Measurements from ENCODE around the gene UBE2D1.

UBE2D1 gene

GRCh38 chr10:58311026-58311425 is 23.8 kb upstream of the UBE2D1 start:
- H3K4me2 ChIP-seq (ENCODE audit: low read length), result no peak overlapping the region
- H3K4me1 ChIP-seq (ENCODE audit: control insufficient read depth, low read length), result no peaks in the 10 kb centered on the region
- H3K36me3 ChIP-seq (ENCODE audit: control insufficient read depth, low read length), result no peaks in the 10 kb centered on the region
- H3F3A ChIP-seq (ENCODE audit: control insufficient read depth, insufficient read depth), result no peaks in the 10 kb centered on the region
- peaks cover 6% of the 10 kb centered on the region for H3K27me3 ChIP-seq (ENCODE audit: control insufficient read depth, low read length)
- no peaks in the 10 kb centered on the region for H4K20me1 ChIP-seq (ENCODE audit: control insufficient read depth, insufficient read depth, low read depth, low read length)
- no peaks in the 10 kb centered on the region for H3K9me3 ChIP-seq (ENCODE audit: control insufficient read depth, insufficient read depth, low read length)
- H3K79me2 ChIP-seq (ENCODE audit: control insufficient read depth, low read length), result no peaks in the 10 kb centered on the region
- H3K9me2 ChIP-seq (replicated peaks; ENCODE audit: control insufficient read depth, low read length), result no peaks in the 10 kb centered on the region
- H3K27ac ChIP-seq (ENCODE audit: low read depth, low read length), result no peak overlapping the region
- TF ChIP-seq EZH2phosphoT487 (IDR thresholded peaks at IDR 0.05; ENCODE audit: borderline replicate concordance, low read length), result no peak
- TF ChIP-seq, protein P1, sequence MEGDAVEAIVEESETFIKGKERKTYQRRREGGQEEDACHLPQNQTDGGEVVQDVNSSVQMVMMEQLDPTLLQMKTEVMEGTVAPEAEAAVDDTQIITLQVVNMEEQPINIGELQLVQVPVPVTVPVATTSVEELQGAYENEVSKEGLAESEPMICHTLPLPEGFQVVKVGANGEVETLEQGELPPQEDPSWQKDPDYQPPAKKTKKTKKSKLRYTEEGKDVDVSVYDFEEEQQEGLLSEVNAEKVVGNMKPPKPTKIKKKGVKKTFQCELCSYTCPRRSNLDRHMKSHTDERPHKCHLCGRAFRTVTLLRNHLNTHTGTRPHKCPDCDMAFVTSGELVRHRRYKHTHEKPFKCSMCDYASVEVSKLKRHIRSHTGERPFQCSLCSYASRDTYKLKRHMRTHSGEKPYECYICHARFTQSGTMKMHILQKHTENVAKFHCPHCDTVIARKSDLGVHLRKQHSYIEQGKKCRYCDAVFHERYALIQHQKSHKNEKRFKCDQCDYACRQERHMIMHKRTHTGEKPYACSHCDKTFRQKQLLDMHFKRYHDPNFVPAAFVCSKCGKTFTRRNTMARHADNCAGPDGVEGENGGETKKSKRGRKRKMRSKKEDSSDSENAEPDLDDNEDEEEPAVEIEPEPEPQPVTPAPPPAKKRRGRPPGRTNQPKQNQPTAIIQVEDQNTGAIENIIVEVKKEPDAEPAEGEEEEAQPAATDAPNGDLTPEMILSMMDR (IDR thresholded peaks at IDR 0.05; ENCODE audit: low read depth, low read length, poor library complexity, severe bottlenecking), result no peak
- no peak overlapping the region for H3K4me3 ChIP-seq (ENCODE audit: low read length)

DNA sequence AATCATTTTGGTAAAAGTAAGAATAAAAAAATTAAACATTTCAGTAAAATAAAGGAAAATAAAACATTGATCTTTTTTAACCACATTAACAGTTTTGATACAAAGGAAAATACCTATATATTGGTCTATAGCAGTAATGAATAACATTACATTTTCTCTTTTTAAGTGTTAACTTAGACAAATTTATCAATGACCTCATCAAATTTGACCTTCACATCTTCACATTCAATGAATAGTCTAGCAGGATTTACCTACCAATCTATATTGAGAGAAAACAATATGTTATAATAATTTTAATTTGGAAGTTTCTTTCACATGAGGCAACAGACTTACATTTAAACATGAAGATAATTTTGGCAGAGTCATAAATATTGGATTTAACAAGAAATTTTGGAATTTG is 17.9 kb upstream of the UBE2D1 start:
- no peak overlapping the region for H3K27ac ChIP-seq (ENCODE audit: low read depth, low read length)
- H3F3A ChIP-seq (ENCODE audit: control insufficient read depth, insufficient read depth), result no peaks in the 10 kb centered on the region

GRCh38 chr10:58318346-58318745 is 16.5 kb upstream of the UBE2D1 start:
- Histone ChIP-seq H3K4me1 (ENCODE audit: control insufficient read depth, low read length) (peaks cover 8% of the 10 kb centered on the region), H3K27me3 (ENCODE audit: control insufficient read depth, low read length) (no peaks in the 10 kb centered on the region), H3K79me2 (ENCODE audit: control insufficient read depth, low read length) (no peaks in the 10 kb centered on the region), H3K9me2 (replicated peaks; ENCODE audit: control insufficient read depth, low read length) (no peaks in the 10 kb centered on the region), H4K20me1 (ENCODE audit: control insufficient read depth, insufficient read depth, low read depth, low read length) (no peaks in the 10 kb centered on the region), H3K4me3 (ENCODE audit: low read length) (no peak overlapping the region), H3F3A (ENCODE audit: control insufficient read depth, insufficient read depth) (no peaks in the 10 kb centered on the region), H3K4me2 (ENCODE audit: low read length) (no peak overlapping the region), H3K9me3 (ENCODE audit: control insufficient read depth, insufficient read depth, low read length) (no peaks in the 10 kb centered on the region), H3K27ac (ENCODE audit: low read depth, low read length) (no peak overlapping the region), H3K36me3 (ENCODE audit: control insufficient read depth, low read length) (no peaks in the 10 kb centered on the region)
- TF ChIP-seq, protein P1 (IDR thresholded peaks at IDR 0.05; ENCODE audit: low read depth, low read length, poor library complexity, severe bottlenecking), result no peak
- TF ChIP-seq EZH2phosphoT487 (IDR thresholded peaks at IDR 0.05; ENCODE audit: borderline replicate concordance, low read length), result no peak

More for the DNA sequence above, 17.9 kb upstream of the UBE2D1 start:
- Histone ChIP-seq H3K4me3 (ENCODE audit: low read length) (no peak overlapping the region), H3K4me2 (ENCODE audit: low read length) (no peak overlapping the region), H3K9me3 (ENCODE audit: control insufficient read depth, insufficient read depth, low read length) (no peaks in the 10 kb centered on the region), H4K20me1 (ENCODE audit: control insufficient read depth, insufficient read depth, low read depth, low read length) (no peaks in the 10 kb centered on the region), H3K79me2 (ENCODE audit: control insufficient read depth, low read length) (no peaks in the 10 kb centered on the region), H3K27me3 (ENCODE audit: control insufficient read depth, low read length) (no peaks in the 10 kb centered on the region), H3K36me3 (ENCODE audit: control insufficient read depth, low read length) (no peaks in the 10 kb centered on the region), H3K9me2 (replicated peaks; ENCODE audit: control insufficient read depth, low read length) (no peaks in the 10 kb centered on the region), H3K4me1 (ENCODE audit: control insufficient read depth, low read length) (no peaks in the 10 kb centered on the region)
- TF ChIP-seq, protein P1 (IDR thresholded peaks at IDR 0.05; ENCODE audit: low read depth, low read length, poor library complexity, severe bottlenecking), result no peak
- TF ChIP-seq EZH2phosphoT487 (IDR thresholded peaks at IDR 0.05; ENCODE audit: borderline replicate concordance, low read length), result no peak

DNA sequence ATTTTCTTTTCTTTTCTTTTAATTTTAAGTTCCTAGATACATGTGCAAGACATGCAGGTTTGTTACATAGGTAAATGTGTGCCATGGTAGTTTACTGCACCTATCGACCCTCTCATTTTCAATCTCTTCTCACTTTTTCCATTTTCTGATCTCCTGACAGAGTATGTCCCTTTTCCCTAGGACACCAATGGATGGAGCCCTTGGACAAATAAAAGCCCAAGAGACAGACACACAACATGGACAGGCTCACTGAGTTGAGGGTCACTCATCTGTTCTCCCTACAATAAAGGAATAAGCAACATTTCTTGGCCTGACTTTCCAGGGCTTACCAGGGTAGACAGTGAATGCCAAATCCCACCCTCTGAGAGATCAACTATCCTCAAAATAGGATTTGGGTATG is 15.2 kb upstream of the UBE2D1 start:
- H3F3A ChIP-seq (ENCODE audit: control insufficient read depth, insufficient read depth), result no peaks in the 10 kb centered on the region
- TF ChIP-seq EZH2phosphoT487 (IDR thresholded peaks at IDR 0.05; ENCODE audit: borderline replicate concordance, low read length), result no peak
- TF ChIP-seq, protein P1 (IDR thresholded peaks at IDR 0.05; ENCODE audit: low read depth, low read length, poor library complexity, severe bottlenecking), result no peak
- H4K20me1 ChIP-seq (ENCODE audit: control insufficient read depth, insufficient read depth, low read depth, low read length), result no peaks in the 10 kb centered on the region
- no peaks in the 10 kb centered on the region for H3K27me3 ChIP-seq (ENCODE audit: control insufficient read depth, low read length)
- H3K9me3 ChIP-seq (ENCODE audit: control insufficient read depth, insufficient read depth, low read length), result no peaks in the 10 kb centered on the region
- no peak overlapping the region for H3K4me3 ChIP-seq (ENCODE audit: low read length)
- peaks cover 8% of the 10 kb centered on the region for H3K4me1 ChIP-seq (ENCODE audit: control insufficient read depth, low read length)
- H3K4me2 ChIP-seq (ENCODE audit: low read length), result no peak overlapping the region
- H3K27ac ChIP-seq (ENCODE audit: low read depth, low read length), result no peak overlapping the region
- H3K36me3 ChIP-seq (ENCODE audit: control insufficient read depth, low read length), result no peaks in the 10 kb centered on the region
- no peaks in the 10 kb centered on the region for H3K79me2 ChIP-seq (ENCODE audit: control insufficient read depth, low read length)
- no peaks in the 10 kb centered on the region for H3K9me2 ChIP-seq (replicated peaks; ENCODE audit: control insufficient read depth, low read length)
